PC-9 (cell line): Measurements from ENCODE around the gene ZBED4. TPM values are rescaled to one million over a fixed set of nuclear protein-coding genes. Genes with fewer than 3 reads are reported as not detected.

Source experiments
- BruUV-seq: library from RNA; stranded (reverse); fragments of 400-500 nt; replicated peaks from 2 replicates; lab custom pipeline; 2021; lab: Mats Ljungman, UMichigan
- CTCF ChIA-PET: fragments of 300-600 bp; sonication (Branson Sonifier 250); formaldehyde crosslinking; loops from one replicate; lab custom pipeline; 2022; ENCODE audit warnings: antibody characterized with exemption; lab: Charles Lee
- POLR2A ChIA-PET: fragments of 300-600 bp; sonication (Branson Sonifier 250); formaldehyde crosslinking; loops from one replicate; lab custom pipeline; 2022; ENCODE audit warnings: antibody characterized with exemption; ENCODE audit not compliant: unreplicated experiment; lab: Charles Lee
- DNase-seq, 2 experiments: peaks; one replicate each; pipeline versions ENCODE4 v3.0.0 to v3.0.0-alpha.2; 2015 to 2022; ENCODE audit warnings: mixed read lengths in 1 of 2
- H2AFZ ChIP-seq: fragments of 200-600 bp; sonication (generic); 2 replicates; pipeline ENCODE4 v1.8.1; 2017; ENCODE audit warnings: antibody characterized with exemption
- H3F3A ChIP-seq: fragments of 200-600 bp; sonication (generic); 2 replicates; pipeline ENCODE4 v1.8.1; 2017; ENCODE audit warnings: antibody characterized with exemption, mild to moderate bottlenecking, low read depth; ENCODE audit not compliant: insufficient read depth
- H3K27ac ChIP-seq: fragments of 200-600 bp; sonication (generic); 2 replicates; pipeline ENCODE4 v1.6.1; 2016; ENCODE audit warnings: mixed run types
- H3K27me3 ChIP-seq: fragments of 200-600 bp; sonication (generic); 2 replicates; pipeline ENCODE4 v1.6.1; 2016; ENCODE audit warnings: low read depth, mixed run types; ENCODE audit not compliant: insufficient read depth
- H3K36me3 ChIP-seq: fragments of 200-600 bp; sonication (generic); 2 replicates; pipeline ENCODE4 v1.6.1; 2016; ENCODE audit warnings: low read depth, mixed run types
- H3K4me1 ChIP-seq: fragments of 200-600 bp; sonication (generic); replicated peaks from 2 replicates; pipeline ENCODE4 v1.6.1; 2016; ENCODE audit warnings: mixed run types; ENCODE audit not compliant: insufficient read depth
- H3K4me2 ChIP-seq: fragments of 200-600 bp; sonication (generic); 2 replicates; pipeline ENCODE4 v1.6.1; 2017; ENCODE audit warnings: mixed run types
- H3K4me3 ChIP-seq: fragments of 200-600 bp; sonication (generic); 2 replicates; pipeline ENCODE4 v1.6.1; 2016; ENCODE audit warnings: mixed run types
- H3K79me2 ChIP-seq: fragments of 200-600 bp; sonication (generic); 2 replicates; pipeline ENCODE4 v1.6.1; 2017; ENCODE audit warnings: low read depth, mixed run types
- H3K9me2 ChIP-seq: fragments of 200-600 bp; sonication (generic); 2 replicates; pipeline ENCODE4 v1.8.1; 2017; ENCODE audit warnings: mild to moderate bottlenecking; ENCODE audit not compliant: insufficient read depth
- H3K9me3 ChIP-seq: fragments of 200-600 bp; sonication (generic); 2 replicates; pipeline ENCODE4 v1.8.1; 2016; ENCODE audit warnings: low read depth; ENCODE audit not compliant: insufficient read depth
- H4K20me1 ChIP-seq: fragments of 200-600 bp; sonication (generic); 2 replicates; pipeline ENCODE4 v1.8.1; 2017; ENCODE audit not compliant: insufficient read depth
- CTCF ChIP-seq: fragments of 200-600 bp; sonication (generic); conservative IDR thresholded peaks from 2 replicates; pipeline ENCODE4 v1.6.1; 2017; ENCODE audit warnings: mixed run types, antibody characterized with exemption, mild to moderate bottlenecking, moderate library complexity
- EZH2 ChIP-seq: fragments of 200-600 bp; sonication (generic); IDR thresholded peaks from 2 replicates; pipeline ENCODE4 v1.8.0; 2017; ENCODE audit warnings: antibody characterized with exemption, low read depth
- intact Hi-C: fragments of 100-400 bp; cut with micrococcal nuclease; formaldehyde crosslinking; loops from one replicate; pipeline ENCODE4 v1.10.0; 2022; ENCODE audit not compliant: unreplicated experiment
- total RNA-seq: library from RNA; stranded (reverse); gene quantifications from 2 replicates; pipeline ENCODE4 v1.2.3, GENCODE V29; 2021

ZBED4 gene
- total RNA-seq, 1 experiment from 2014 or later: 21.4 TPM

GRCh38 chr22:49922484-49922883 is 68.8 kb downstream of the ZBED4 start:
- intact Hi-C loops: no loop called here

GRCh38 chr22:49922926-49923325 is 69.3 kb downstream of the ZBED4 start:
- POLR2A ChIA-PET: no interaction called here
- Histone ChIP-seq H3K4me3 (no peak overlapping the region), H3K27ac (no peak overlapping the region), H3K36me3 (no peaks in the 10 kb centered on the region), H3K9me3 (no peaks in the 10 kb centered on the region), H3F3A (peaks cover 24% of the 10 kb centered on the region), H3K27me3 (no peaks in the 10 kb centered on the region), H3K9me2 (no peaks in the 10 kb centered on the region), H2AFZ (no peak overlapping the region), H3K4me2 (no peak overlapping the region), H3K79me2 (no peaks in the 10 kb centered on the region), H4K20me1 (no peaks in the 10 kb centered on the region; the same call in 1 of the 2 replicates), H3K4me1 (peaks cover 9% of the 10 kb centered on the region; the same call in 1 of the 2 replicates)
- no peak for DNase-seq
- CTCF ChIA-PET: no interaction called here
- intact Hi-C loops: no loop called here
- TF ChIP-seq CTCF (no peak), EZH2 (no peak)
- BruUV-seq: no TSS peak

More at GRCh38 chr22:49922484-49922883, 68.8 kb downstream of the ZBED4 start:
- H4K20me1 ChIP-seq: no peaks in the 10 kb centered on the region; the same call in 1 of the 2 replicates
- peaks cover 9% of the 10 kb centered on the region; the same call in 1 of the 2 replicates for H3K4me1 ChIP-seq
- DNase-seq: no peak
- TF ChIP-seq CTCF (no peak), EZH2 (no peak)
- H3K36me3 ChIP-seq: no peaks in the 10 kb centered on the region
- POLR2A ChIA-PET: no interaction called here
- H3K9me2 ChIP-seq: no peaks in the 10 kb centered on the region
- H3K4me2 ChIP-seq: no peak overlapping the region
- no TSS peak for BruUV-seq
- no peaks in the 10 kb centered on the region for H3K27me3 ChIP-seq
- CTCF ChIA-PET: no interaction called here
- peaks cover 4% of the 10 kb centered on the region; the same call in 1 of the 2 replicates for H3K79me2 ChIP-seq
- H3K9me3 ChIP-seq: no peaks in the 10 kb centered on the region
- no peak overlapping the region for H2AFZ ChIP-seq
- no peak overlapping the region for H3K27ac ChIP-seq
- H3K4me3 ChIP-seq: no peak overlapping the region
- H3F3A ChIP-seq: peaks cover 20% of the 10 kb centered on the region

GRCh38 chr22:49923445-49923844 is 69.8 kb downstream of the ZBED4 start:
- H3K79me2 ChIP-seq: no peaks in the 10 kb centered on the region
- no peak for DNase-seq
- H3K4me2 ChIP-seq: no peak overlapping the region
- H3K9me2 ChIP-seq: no peaks in the 10 kb centered on the region
- no peaks in the 10 kb centered on the region; the same call in 1 of the 2 replicates for H4K20me1 ChIP-seq
- H3K9me3 ChIP-seq: no peaks in the 10 kb centered on the region
- BruUV-seq: no TSS peak
- no peak overlapping the region for H3K4me3 ChIP-seq
- peaks cover 29% of the 10 kb centered on the region for H3F3A ChIP-seq
- ChIA-PET POLR2A (no interaction called here), CTCF (no interaction called here)
- peak; percentile 38; the same call in 1 of the 2 replicates for TF ChIP-seq CTCF
- TF ChIP-seq EZH2: no peak
- H3K27me3 ChIP-seq: no peaks in the 10 kb centered on the region
- no peak overlapping the region for H2AFZ ChIP-seq
- intact Hi-C loops: no loop called here
- no peaks in the 10 kb centered on the region for H3K36me3 ChIP-seq
- H3K27ac ChIP-seq: no peak overlapping the region
- peaks cover 9% of the 10 kb centered on the region; the same call in 1 of the 2 replicates for H3K4me1 ChIP-seq
